Stomach (tissue), 9 donors: ENCODE data around the gene DOK6. TPM values are rescaled to one million over a fixed set of nuclear protein-coding genes. Genes with fewer than 3 reads are reported as not detected.
A peak's percentile ranks its signal among the peaks of the same experiment; 100 is the strongest.

Experiments used
- DNase-seq, 2 donors: peaks; one replicate each; pipeline versions ENCODE4 v3.0.0 to v3.0.0-alpha.2; 2013 to 2019
- H3K27ac ChIP-seq, 5 donors: fragments of 200-600 bp in 4 of 5; sonication (generic) in 4 of 5; one replicate each; pipeline ENCODE4 v1.5.1; 2013 to 2019; ENCODE audit warnings: mild to moderate bottlenecking in 1 of 5, moderate library complexity in 1 of 5
- H3K27me3 ChIP-seq, 3 donors: fragments of 200-600 bp; sonication (generic); one replicate each; pipeline ENCODE4 v1.5.1; 2017 to 2019; ENCODE audit warnings: mixed run types in 1 of 3
- H3K36me3 ChIP-seq, 4 donors: fragments of 200-600 bp; sonication (generic); 1 replicate in 3 of 4; 2 replicates in 1 of 4; pipeline ENCODE4 v1.5.1; 2016 to 2019
- H3K4me1 ChIP-seq, 4 donors: fragments of 200-600 bp; sonication (generic); one replicate each; pipeline ENCODE4 v1.5.1; 2016 to 2019
- H3K4me3 ChIP-seq, 4 donors: fragments of 200-600 bp; sonication (generic) in 3 of 4; one replicate each; pipeline ENCODE4 v1.5.1; 2016 to 2019; ENCODE audit warnings: mild to moderate bottlenecking in 1 of 4
- H3K9me3 ChIP-seq, 4 donors: fragments of 200-600 bp; sonication (generic); one replicate each; pipeline ENCODE4 v1.5.1; 2016 to 2019
- EP300 ChIP-seq: sonication (generic); formaldehyde crosslinking; IDR thresholded peaks from one replicate; pipeline ENCODE4 v1.6.1; 2017; ENCODE audit warnings: antibody characterized with exemption
- POLR2A ChIP-seq, 4 donors: fragments of 450-650 bp; IDR thresholded peaks; one replicate each; pipeline ENCODE4 v1.6.1; 2016; ENCODE audit warnings: antibody characterized with exemption in 4 of 4, control low read depth in 2 of 4, mild to moderate bottlenecking in 1 of 4, moderate library complexity in 1 of 4
- POLR2AphosphoS5 ChIP-seq, 3 donors: sonication (generic); formaldehyde crosslinking; IDR thresholded peaks; one replicate each; pipeline ENCODE4 v1.6.1; 2016; ENCODE audit warnings: antibody characterized with exemption in 3 of 3
- WGBS, 5 donors: extraction: QIAGEN DNeasy Blood & Tissue Kit in 3 of 5; methylation state at CpG; one replicate each; pipeline versions ENCODE4 v1.1.5 to v1.1.7; 2013 to 2018; 5-methylcytosine and 5-hydroxymethylcytosine counted together
- intact Hi-C: fragments of 100-400 bp; cut with DNase I; formaldehyde crosslinking; loops from one replicate; pipeline ENCODE4 v1.15.1; 2023; ENCODE audit warnings: low total_unique reads
- polyA plus RNA-seq, 3 donors: library from polyadenylated mRNA; stranded (reverse); fragments of 200-250 nt; gene quantifications; one replicate each; pipeline ENCODE4 v1.2.3, GENCODE V29; 2013
- total RNA-seq, 5 donors: library from RNA; depleted of rRNA; stranded (reverse); fragments of >200 nt; gene quantifications; one replicate each; pipeline versions ENCODE4 v1.1.0 to v1.2.3, GENCODE V29; 2014 to 2016
- TF ChIP-seq, protein P1 (sequence below), 7 experiments: fragments of 450-650 bp in 4 of 7; fragments of 200-600 bp in 3 of 7; sonication (generic) in 3 of 7; IDR thresholded peaks; one replicate each; pipeline ENCODE4 v1.5.1; 2016 to 2019; ENCODE audit warnings: antibody characterized with exemption in 7 of 7, control low read depth in 2 of 7, mild to moderate bottlenecking in 1 of 7
- donor health status: healthy with polysubstance abuse.
- donor health status: Bipolar disorder and iron deficiency.
- donor health status: healthy.

The DOK6 gene
- total and polyA plus RNA-seq, 8 donors = 0.18 to 10.1 (median 1.7) TPM; not detected in 1

DNA sequence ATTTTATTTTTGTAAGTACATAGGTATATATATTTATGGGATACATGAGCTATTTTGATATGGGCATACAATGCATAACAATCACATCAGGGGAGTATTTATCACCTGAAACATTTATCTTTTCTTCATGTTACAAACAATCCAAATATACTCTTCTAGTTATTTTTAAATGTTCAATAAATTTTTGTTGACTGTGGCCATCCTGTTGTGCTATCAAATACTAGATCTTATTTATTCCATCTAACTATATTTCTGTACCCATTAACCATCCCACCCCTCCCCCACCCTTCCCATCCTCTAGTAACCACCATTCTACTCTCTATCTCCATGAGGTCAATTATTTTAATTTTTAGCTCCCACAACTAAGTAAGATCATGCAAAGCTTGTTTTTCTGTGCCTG is 390.0 kb downstream of the DOK6 start:
- H3K4me1 ChIP-seq = peaks cover 0 to under 1% (median 0%) of the 10 kb centered on the region in 4 donors
- H3K36me3 ChIP-seq = no peaks in the 10 kb centered on the region
- no peak overlapping the region for H3K27ac ChIP-seq
- DNase-seq = no peak
- H3K9me3 ChIP-seq = no peaks in the 10 kb centered on the region
- TF ChIP-seq POLR2A (IDR thresholded peaks at IDR 0.05) = no peak
- no peak for TF ChIP-seq EP300
- intact Hi-C loops = no loop called here
- H3K27me3 ChIP-seq = no peaks in the 10 kb centered on the region
- no peak overlapping the region for H3K4me3 ChIP-seq

DNA sequence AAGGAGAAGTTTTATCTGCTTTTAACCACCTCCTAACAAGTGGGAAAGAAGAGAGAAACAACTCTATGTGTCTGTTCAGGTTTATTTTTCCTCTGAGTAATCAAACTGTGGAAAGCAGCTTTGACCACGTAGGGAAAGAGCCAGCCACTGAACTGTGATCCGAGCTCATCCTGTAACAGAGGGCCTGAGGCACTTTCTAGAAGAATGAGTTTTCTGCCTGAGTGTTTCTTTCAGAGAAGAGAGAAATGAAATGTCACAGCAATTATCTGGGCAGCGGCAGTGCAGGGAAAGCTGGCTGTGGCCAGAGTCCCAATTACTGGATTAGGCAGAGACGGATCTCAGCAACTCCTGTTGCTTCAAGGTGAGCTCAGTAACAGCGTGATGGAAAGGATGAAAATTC is 395.1 kb downstream of the DOK6 start:
- no peaks in the 10 kb centered on the region for H3K27me3 ChIP-seq
- no peak overlapping the region for H3K4me3 ChIP-seq
- TF ChIP-seq POLR2A (IDR thresholded peaks at IDR 0.05) (no peak), POLR2AphosphoS5 (IDR thresholded peaks at IDR 0.05) (no peak), EP300 (no peak)
- TF ChIP-seq, protein P1, sequence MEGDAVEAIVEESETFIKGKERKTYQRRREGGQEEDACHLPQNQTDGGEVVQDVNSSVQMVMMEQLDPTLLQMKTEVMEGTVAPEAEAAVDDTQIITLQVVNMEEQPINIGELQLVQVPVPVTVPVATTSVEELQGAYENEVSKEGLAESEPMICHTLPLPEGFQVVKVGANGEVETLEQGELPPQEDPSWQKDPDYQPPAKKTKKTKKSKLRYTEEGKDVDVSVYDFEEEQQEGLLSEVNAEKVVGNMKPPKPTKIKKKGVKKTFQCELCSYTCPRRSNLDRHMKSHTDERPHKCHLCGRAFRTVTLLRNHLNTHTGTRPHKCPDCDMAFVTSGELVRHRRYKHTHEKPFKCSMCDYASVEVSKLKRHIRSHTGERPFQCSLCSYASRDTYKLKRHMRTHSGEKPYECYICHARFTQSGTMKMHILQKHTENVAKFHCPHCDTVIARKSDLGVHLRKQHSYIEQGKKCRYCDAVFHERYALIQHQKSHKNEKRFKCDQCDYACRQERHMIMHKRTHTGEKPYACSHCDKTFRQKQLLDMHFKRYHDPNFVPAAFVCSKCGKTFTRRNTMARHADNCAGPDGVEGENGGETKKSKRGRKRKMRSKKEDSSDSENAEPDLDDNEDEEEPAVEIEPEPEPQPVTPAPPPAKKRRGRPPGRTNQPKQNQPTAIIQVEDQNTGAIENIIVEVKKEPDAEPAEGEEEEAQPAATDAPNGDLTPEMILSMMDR (IDR thresholded peaks at IDR 0.05) = no peak
- peaks cover 0 to 5% (median 0%) of the 10 kb centered on the region in 4 donors for H3K4me1 ChIP-seq
- intact Hi-C loops = no loop called here
- H3K9me3 ChIP-seq = no peaks in the 10 kb centered on the region
- WGBS, 5 donors = 44 to 59% (median 57%) methylated on average over 5 of the region's 5 CpGs
- H3K36me3 ChIP-seq = no peaks in the 10 kb centered on the region
- DNase-seq = peak in 1 of 2 donors; percentile 6
- no peak overlapping the region for H3K27ac ChIP-seq

DNA sequence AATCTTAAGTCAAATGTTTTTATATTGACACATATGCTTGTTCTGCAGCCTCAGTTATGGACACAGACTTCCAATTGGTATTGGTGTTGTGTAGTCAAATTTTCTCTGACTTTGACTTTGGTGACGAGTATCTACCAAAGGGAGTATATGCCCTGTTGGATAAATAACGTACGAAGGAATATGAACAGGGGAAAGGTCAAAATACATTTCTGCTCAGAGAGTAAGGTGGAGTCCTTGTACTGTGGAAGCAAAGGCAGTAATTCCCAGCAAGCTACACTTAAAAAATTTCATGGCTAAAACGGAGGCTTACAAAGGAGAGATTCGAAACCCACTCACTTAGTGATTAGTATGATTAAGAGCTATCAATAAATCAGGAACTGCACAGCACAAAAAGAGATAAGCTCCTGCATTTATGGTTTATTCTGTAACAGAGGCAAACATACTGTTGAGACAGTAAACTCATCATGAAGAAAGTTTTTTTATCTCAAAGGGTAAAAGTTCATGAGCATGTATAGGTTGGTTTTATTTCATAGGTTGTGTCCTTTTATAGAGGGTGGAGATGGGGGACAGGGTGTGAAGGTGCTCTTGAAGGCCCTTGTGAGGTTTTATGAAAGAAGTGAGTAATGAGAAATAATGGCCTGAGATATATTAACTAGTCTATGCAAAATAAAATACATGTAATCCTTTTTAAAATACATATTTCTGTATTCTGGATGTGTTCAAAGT is 404.3 kb downstream of the DOK6 start:
- WGBS, 5 donors = 76 to 84% (median 83%) methylated on average over 5 of the region's 5 CpGs
- Histone ChIP-seq H3K27me3 (no peaks in the 10 kb centered on the region), H3K4me1 (no peaks in the 10 kb centered on the region), H3K9me3 (no peaks in the 10 kb centered on the region), H3K27ac (no peak overlapping the region), H3K4me3 (no peak overlapping the region), H3K36me3 (no peaks in the 10 kb centered on the region)
- no peak for TF ChIP-seq POLR2AphosphoS5 (IDR thresholded peaks at IDR 0.05)
- TF ChIP-seq, protein P1 (IDR thresholded peaks at IDR 0.05) = no peak
- no peak for TF ChIP-seq POLR2A (IDR thresholded peaks at IDR 0.05)
- no peak for TF ChIP-seq EP300
- DNase-seq = no peak
- intact Hi-C loops = no loop called here

DNA sequence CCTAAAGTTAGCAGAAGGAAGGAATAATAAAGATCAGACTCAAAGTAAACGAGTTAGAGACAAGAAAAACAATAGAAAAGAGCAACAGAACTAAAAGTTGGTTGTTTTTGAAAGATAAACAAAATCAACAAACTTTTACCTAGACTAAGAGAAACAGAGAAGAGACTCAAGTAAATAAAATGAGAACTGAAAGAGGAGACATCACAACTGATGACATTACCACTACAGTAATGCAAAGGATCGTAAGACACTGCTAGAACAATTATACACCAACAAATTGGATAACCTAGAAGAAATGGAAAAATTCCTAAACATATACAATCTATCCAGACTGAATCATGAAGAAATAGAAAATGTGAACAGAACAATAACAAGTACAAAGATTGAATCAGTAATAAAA is 407.7 kb downstream of the DOK6 start:
- Histone ChIP-seq H3K4me1 (no peaks in the 10 kb centered on the region), H3K4me3 (no peak overlapping the region), H3K27ac (no peak overlapping the region), H3K36me3 (no peaks in the 10 kb centered on the region), H3K9me3 (no peaks in the 10 kb centered on the region), H3K27me3 (no peaks in the 10 kb centered on the region)
- WGBS, 5 donors = 50 to 69% (median 57%) methylated on average over 2 of the region's 2 CpGs
- DNase-seq = no peak
- intact Hi-C loops = no loop called here
- TF ChIP-seq, protein P1 (IDR thresholded peaks at IDR 0.05) = no peak
- TF ChIP-seq EP300 = no peak
- TF ChIP-seq POLR2AphosphoS5 (IDR thresholded peaks at IDR 0.05) = no peak
- no peak for TF ChIP-seq POLR2A (IDR thresholded peaks at IDR 0.05)

DNA sequence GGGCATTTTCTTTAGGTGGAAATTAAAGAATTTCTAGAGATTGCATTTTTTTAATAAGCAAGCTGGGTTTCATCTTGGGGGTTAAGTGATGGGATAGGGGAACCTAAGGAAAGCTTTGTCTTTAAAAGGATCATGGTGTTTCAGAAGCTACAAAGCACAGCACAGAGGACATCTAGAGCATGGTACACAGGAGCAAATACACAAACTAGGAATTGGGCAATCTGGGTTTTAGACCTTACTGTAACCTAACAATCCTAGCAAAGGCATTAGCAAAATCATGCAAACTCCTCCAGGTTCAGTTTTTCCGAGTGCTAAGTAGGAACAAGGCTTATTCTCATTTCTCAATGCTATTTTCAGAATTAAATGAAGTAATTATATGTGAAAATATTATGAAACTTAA is 412.9 kb downstream of the DOK6 start:
- TF ChIP-seq POLR2A (IDR thresholded peaks at IDR 0.05) = no peak
- TF ChIP-seq EP300 = no peak
- no peak for TF ChIP-seq POLR2AphosphoS5 (IDR thresholded peaks at IDR 0.05)
- TF ChIP-seq, protein P1 (IDR thresholded peaks at IDR 0.05) = no peak
- Histone ChIP-seq H3K27me3 (no peaks in the 10 kb centered on the region), H3K36me3 (no peaks in the 10 kb centered on the region), H3K9me3 (no peaks in the 10 kb centered on the region), H3K4me1 (no peaks in the 10 kb centered on the region), H3K4me3 (no peak overlapping the region), H3K27ac (no peak overlapping the region)
- intact Hi-C loops = no loop called here
- no peak for DNase-seq
- WGBS, 5 donors = 54 to 74% (median 65%) methylated on average over 1 of the region's 1 CpG
